ENCODE measurements around the gene SCPEP1. TPM values are rescaled to one million over a fixed set of nuclear protein-coding genes. Genes with fewer than 3 reads are reported as not detected.

Gene SCPEP1
- total RNA-seq, 1 donor from 2014 or later: 176 TPM

- H3K4me1 ChIP-seq: peaks cover 4% of the 10 kb centered on the region
- no peak overlapping the region for H3K4me3 ChIP-seq
- no peaks in the 10 kb centered on the region for H3K9me3 ChIP-seq
- H3K27me3 ChIP-seq: no peaks in the 10 kb centered on the region
- intact Hi-C loops (cut with DNase I): no loop called here
- no peaks in the 10 kb centered on the region for H3K36me3 ChIP-seq
- no peak overlapping the region for H3K27ac ChIP-seq
- ATAC-seq: no peak
- no peak for TF ChIP-seq CTCF (IDR thresholded peaks at IDR 0.05)
- DNase-seq: no peak
Measured at GRCh38 chr17:57025876-57026275, 47.9 kb downstream of the SCPEP1 start.

GRCh38 chr17:57027852-57028251 lies 49.9 kb downstream of the SCPEP1 start:
- no peaks in the 10 kb centered on the region for H3K36me3 ChIP-seq
- no peak overlapping the region for H3K4me3 ChIP-seq
- H3K9me3 ChIP-seq: no peaks in the 10 kb centered on the region
- H3K27me3 ChIP-seq: no peaks in the 10 kb centered on the region
- DNase-seq: no peak
- TF ChIP-seq CTCF (IDR thresholded peaks at IDR 0.05): no peak
- ATAC-seq: no peak
- intact Hi-C loops (cut with DNase I): no loop called here
- H3K27ac ChIP-seq: no peak overlapping the region
- no peaks in the 10 kb centered on the region for H3K4me1 ChIP-seq

GRCh38 chr17:57032343-57032742 lies 54.4 kb downstream of the SCPEP1 start:
- H3K4me3 ChIP-seq: no peak overlapping the region
- peaks cover 5% of the 10 kb centered on the region for H3K4me1 ChIP-seq
- TF ChIP-seq CTCF (IDR thresholded peaks at IDR 0.05): no peak
- intact Hi-C loops (cut with DNase I): no loop called here
- H3K27me3 ChIP-seq: no peaks in the 10 kb centered on the region
- DNase-seq (peak; percentile 69), ATAC-seq (peak; percentile 45)
- no peaks in the 10 kb centered on the region for H3K36me3 ChIP-seq
- H3K9me3 ChIP-seq: no peaks in the 10 kb centered on the region
- peak overlapping the region; percentile 78 for H3K27ac ChIP-seq

DNA sequence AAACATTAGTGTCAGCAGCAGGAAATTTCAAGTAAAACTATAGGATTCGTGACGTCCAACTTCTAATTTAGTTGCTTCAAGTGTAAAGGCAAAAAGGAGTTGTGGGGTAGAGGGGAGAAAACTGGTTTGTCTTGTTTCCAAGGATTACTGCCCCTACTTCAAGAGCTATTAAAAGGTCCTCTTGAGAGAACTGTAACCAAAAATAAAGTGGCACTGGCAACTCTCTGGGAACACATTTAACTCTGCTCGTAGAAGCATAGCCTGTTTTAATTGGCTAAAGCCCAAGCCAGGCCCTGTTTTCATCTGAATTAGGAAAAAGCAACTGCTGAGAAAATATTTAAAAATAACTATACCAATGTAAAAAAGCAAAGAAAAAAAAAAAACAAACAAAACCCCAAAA lies 55.4 kb downstream of the SCPEP1 start:
- ATAC-seq (peak; percentile 55), DNase-seq (no peak)
- no peaks in the 10 kb centered on the region for H3K36me3 ChIP-seq
- peak overlapping the region; percentile 78 for H3K27ac ChIP-seq
- TF ChIP-seq CTCF (IDR thresholded peaks at IDR 0.05): no peak
- H3K4me3 ChIP-seq: no peak overlapping the region
- no peaks in the 10 kb centered on the region for H3K27me3 ChIP-seq
- intact Hi-C loops (cut with DNase I): no loop called here
- peaks cover 5% of the 10 kb centered on the region for H3K4me1 ChIP-seq
- no peaks in the 10 kb centered on the region for H3K9me3 ChIP-seq

DNA sequence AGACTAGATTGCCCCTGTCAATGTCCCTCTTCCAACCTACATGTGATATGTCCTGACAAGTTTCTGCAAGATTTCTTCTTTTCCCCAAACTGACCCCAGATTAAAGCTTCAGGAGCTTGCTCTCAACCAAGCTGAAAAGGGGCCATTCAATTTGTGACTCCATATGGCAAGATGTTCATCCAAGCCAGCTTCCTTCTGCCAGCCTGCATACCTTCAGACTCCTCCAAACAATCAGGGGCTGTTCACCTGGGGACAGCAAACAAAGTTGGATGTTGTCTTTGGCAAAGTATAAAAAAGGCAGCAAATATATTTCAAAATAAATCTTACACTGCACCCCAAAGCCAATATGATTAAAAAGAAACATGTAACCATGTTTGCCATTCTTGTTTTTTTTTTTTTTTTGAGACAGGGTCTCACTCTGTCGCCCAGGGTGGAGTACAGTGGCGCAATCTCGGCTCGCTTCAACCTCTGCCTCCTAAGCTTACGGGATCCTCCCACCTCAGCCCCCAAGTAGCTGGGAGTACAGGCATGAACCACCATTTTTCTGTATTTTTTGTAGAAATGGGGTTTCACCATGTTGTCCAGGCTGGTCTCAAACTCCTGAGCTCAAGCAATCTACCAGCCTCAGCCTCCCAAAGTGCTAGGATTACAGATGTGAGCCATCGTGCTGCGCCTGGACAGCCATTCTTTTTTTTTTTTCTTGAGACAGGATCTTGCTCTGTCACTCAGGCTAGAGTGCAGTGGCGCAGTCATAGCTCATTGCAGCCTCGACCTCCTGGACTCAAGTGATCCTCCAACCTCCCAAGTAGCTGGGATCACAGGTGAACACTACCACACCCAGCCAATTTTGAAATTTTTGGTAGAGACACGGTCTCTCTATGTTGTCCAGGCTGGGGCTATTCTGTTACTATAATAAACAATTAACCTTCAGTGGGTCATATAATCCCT lies 57.1 kb downstream of the SCPEP1 start:
- Histone ChIP-seq H3K9me3 (no peaks in the 10 kb centered on the region), H3K4me1 (peaks cover 5% of the 10 kb centered on the region), H3K27me3 (no peaks in the 10 kb centered on the region), H3K36me3 (no peaks in the 10 kb centered on the region), H3K4me3 (no peak overlapping the region), H3K27ac (peak overlapping the region; percentile 70)
- DNase-seq (peak; percentile 70), ATAC-seq (peak; percentile 59)
- intact Hi-C loops (cut with DNase I): no loop called here
- no peak for TF ChIP-seq CTCF (IDR thresholded peaks at IDR 0.05)
